CD1c-positive myeloid dendritic cell (primary cell): ENCODE data around the gene EPB42.
A peak's percentile ranks its signal among the peaks of the same experiment; 100 is the strongest.
"Not testable (repeated sequence)": the region's sequence is repeated elsewhere in the genome, so short reads cannot be mapped to it uniquely, and the experiment has no call there.

Experiments
- DNase-seq: peaks from one replicate; pipeline ENCODE4 v3.0.0-alpha.2; 2016; ENCODE audit errors: extremely low spot score

Gene EPB42

GRCh38 chr15:43241100-43241499 is 20.3 kb upstream of the EPB42 start:
- DNase-seq: no peak

- DNase-seq: peak; percentile 37
Observed at GRCh38 chr15:43239732-43240491, 19.1 kb upstream of the EPB42 start.

- peak; percentile 59 for DNase-seq
Observed at GRCh38 chr15:43238671-43239131, 17.9 kb upstream of the EPB42 start.

- no peak for DNase-seq
Observed at GRCh38 chr15:43237842-43238470, 17.1 kb upstream of the EPB42 start.

GRCh38 chr15:43235536-43235935 is 14.7 kb upstream of the EPB42 start:
- DNase-seq: no peak

- DNase-seq: no peak
Observed at GRCh38 chr15:43232289-43232874, 11.6 kb upstream of the EPB42 start.

- DNase-seq: no peak
Observed at GRCh38 chr15:43230640-43231115, 9.9 kb upstream of the EPB42 start.

- DNase-seq: no peak
Observed at GRCh38 chr15:43229977-43230376, 9.2 kb upstream of the EPB42 start.

- no peak for DNase-seq
Observed at GRCh38 chr15:43226436-43227305, 5.9 kb upstream of the EPB42 start.

GRCh38 chr15:43225950-43226255 is 5.1 kb upstream of the EPB42 start:
- not testable (repeated sequence) for DNase-seq

- DNase-seq: peak; percentile 72
Observed at GRCh38 chr15:43225201-43225949, 4.6 kb upstream of the EPB42 start.

GRCh38 chr15:43221422-43221821 is 604 bp upstream of the EPB42 start:
- DNase-seq: no peak

GRCh38 chr15:43219929-43220928 is 589 bp downstream of the EPB42 start:
- DNase-seq: no peak

GRCh38 chr15:43218908-43219706 is 1.7 kb downstream of the EPB42 start:
- DNase-seq: peak; percentile 6

GRCh38 chr15:43215961-43216360 is 4.9 kb downstream of the EPB42 start:
- no peak for DNase-seq

- no peak for DNase-seq
Observed at GRCh38 chr15:43214592-43215295, 6.1 kb downstream of the EPB42 start.

- no peak for DNase-seq
Observed at GRCh38 chr15:43214169-43214568, 6.6 kb downstream of the EPB42 start.

- no peak for DNase-seq
Observed at GRCh38 chr15:43213466-43213865, 7.4 kb downstream of the EPB42 start.

- DNase-seq: no peak
Observed at GRCh38 chr15:43212951-43213350, 7.9 kb downstream of the EPB42 start.
